K562 (cell line): ENCODE data around the gene DCUN1D4. TPM values are rescaled to one million over a fixed set of nuclear protein-coding genes. Genes with fewer than 3 reads are reported as not detected.

Experiments
- ATF3 ChIP-seq, 2 experiments: fragments of 450-650 bp in 1 of 2; sonication (generic) in 1 of 2; formaldehyde crosslinking in 1 of 2; IDR thresholded peaks in 1 of 2; conservative IDR thresholded peaks in 1 of 2; 2 replicates each; pipeline versions ENCODE4 v1.6.1 to v1.8.1; 2016 to 2023; ENCODE audit warnings: mild to moderate bottlenecking in 2 of 2, moderate library complexity in 2 of 2, inconsistent platforms in 1 of 2, missing genetic modification reagents in 1 of 2
- BRD9 ChIP-seq: fragments of 450-650 bp; IDR thresholded peaks from 2 replicates; pipeline ENCODE4 v1.6.1; 2018; ENCODE audit warnings: low read depth; ENCODE audit not compliant: partially characterized antibody
- CHD4 ChIP-seq: fragments of 200-600 bp; sonication (generic); IDR thresholded peaks from 3 replicates; pipeline ENCODE4 v1.6.1; 2012; ENCODE audit warnings: low read depth, mild to moderate bottlenecking, mixed read lengths, low read length, inconsistent platforms; ENCODE audit not compliant: insufficient read depth, insufficient replicate concordance, poor library complexity, severe bottlenecking
- E2F5 ChIP-seq: sonication (generic); formaldehyde crosslinking; IDR thresholded peaks from 2 replicates; pipeline ENCODE4 v1.8.0; 2022; ENCODE audit warnings: mild to moderate bottlenecking, missing genetic modification reagents
- ETV5 ChIP-seq: sonication (generic); formaldehyde crosslinking; IDR thresholded peaks from 2 replicates; pipeline ENCODE4 v1.4.0; 2020; ENCODE audit warnings: low read depth, mild to moderate bottlenecking, missing genetic modification reagents
- HMBOX1 ChIP-seq: sonication (generic); IDR thresholded peaks from 2 replicates; pipeline ENCODE4 v1.6.1; 2016
- HMGN3 ChIP-seq: IDR thresholded peaks from 2 replicates; pipeline ENCODE4 v1.6.1; 2011; ENCODE audit warnings: borderline replicate concordance, low read depth, mild to moderate bottlenecking, mixed read lengths, low read length; ENCODE audit not compliant: insufficient read length; ENCODE audit errors: extremely low read depth
- MEF2A ChIP-seq: IDR thresholded peaks from 2 replicates; pipeline ENCODE4 v1.6.1; 2011; ENCODE audit warnings: low read depth, mild to moderate bottlenecking, low read length, moderate library complexity; ENCODE audit not compliant: control insufficient read depth
- MXI1 ChIP-seq: IDR thresholded peaks from 2 replicates; pipeline ENCODE4 v1.6.1; 2011; ENCODE audit warnings: low read depth, mild to moderate bottlenecking, improper control_type of control experiment, low read length
- MYBL2 ChIP-seq, 2 experiments: fragments of 450-650 bp in 1 of 2; sonication (generic) in 1 of 2; formaldehyde crosslinking in 1 of 2; IDR thresholded peaks; 2 replicates each; pipeline versions ENCODE4 v1.6.1 to v1.8.1; 2017 to 2022; ENCODE audit warnings: borderline replicate concordance in 1 of 2, inconsistent platforms in 1 of 2, low read depth in 1 of 2, mild to moderate bottlenecking in 1 of 2, missing genetic modification reagents in 1 of 2, moderate library complexity in 1 of 2
- NUFIP1 ChIP-seq: fragments of 450-650 bp; IDR thresholded peaks from 2 replicates; pipeline ENCODE4 v1.6.1; 2018; ENCODE audit not compliant: partially characterized antibody
- RBM34 ChIP-seq: fragments of 200-400 bp; formaldehyde crosslinking; IDR thresholded peaks from 2 replicates; pipeline ENCODE4 v1.6.1; 2018; ENCODE audit warnings: low read length, borderline replicate concordance; ENCODE audit not compliant: insufficient read depth
- TRIM24 ChIP-seq, 2 experiments: fragments of 450-650 bp; IDR thresholded peaks; 2 replicates each; pipeline ENCODE4 v1.6.1; 2016
- USF1 ChIP-seq: sonication (generic); formaldehyde crosslinking; IDR thresholded peaks from 2 replicates; pipeline ENCODE4 v1.9.0; 2022; ENCODE audit warnings: mild to moderate bottlenecking, missing genetic modification reagents
- XRCC4 ChIP-seq: IDR thresholded peaks from one replicate; pipeline ENCODE4 v1.6.1; 2011; ENCODE audit not compliant: insufficient read depth, insufficient read length; ENCODE audit errors: extremely low read depth
- ZNF277 ChIP-seq: fragments of 250-450 bp; sonication (Bioruptor Pico); IDR thresholded peaks from 2 replicates; pipeline ENCODE4 v1.8.0; 2022; ENCODE audit warnings: inconsistent platforms, mild to moderate bottlenecking, moderate library complexity, borderline replicate concordance
- ZNF282 ChIP-seq: sonication (generic); formaldehyde crosslinking; IDR thresholded peaks from 2 replicates; pipeline ENCODE4 v1.8.1; 2023; ENCODE audit warnings: missing genetic modification reagents
- ZNF644 ChIP-seq: fragments of 200-800 bp; sonication (Bioruptor generic); IDR thresholded peaks from 2 replicates; pipeline ENCODE4 v1.6.1; 2016; ENCODE audit warnings: low read depth, missing genetic modification characterization, missing compliant biosample characterization
- ZNF740 ChIP-seq, 3 experiments: fragments of 200-800 bp in 1 of 3; sonication (Bioruptor generic) in 1 of 3; sonication (generic) in 1 of 3; formaldehyde crosslinking in 1 of 3; IDR thresholded peaks; 2 replicates each; pipeline versions ENCODE4 v1.6.1 to v1.8.0; 2016 to 2022; ENCODE audit warnings: mild to moderate bottlenecking in 2 of 3, missing compliant biosample characterization in 2 of 3, missing genetic modification characterization in 2 of 3, missing genetic modification reagents in 1 of 3
- polyA plus RNA-seq, 8 experiments: library from polyadenylated mRNA; depleted of rRNA in 4 of 8; stranded (reverse) in 5 of 8; unstranded in 3 of 8; fragments of >200 nt; fragmentation: Nextera tagmentation in 2 of 8; fragmentation: Illumina TruSeq in 1 of 8; extraction: Ambion mirVana in 2 of 8; extraction: Trizol in 1 of 8; gene quantifications; 2 replicates each; pipeline versions ENCODE4 v1.2.1 to v1.2.3, GENCODE V29; 2011 to 2014; ENCODE audit warnings: inconsistent platforms in 1 of 8, missing spikeins in 1 of 8
- total RNA-seq, 7 experiments: library from RNA; depleted of rRNA in 6 of 7; stranded (reverse); fragments of >200 nt in 6 of 7; fragmentation: Illumina TruSeq in 2 of 7; extraction: Trizol in 2 of 7; gene quantifications; 2 replicates each; pipeline versions ENCODE4 v1.2.1 to v1.2.3, GENCODE V29; 2011 to 2021; ENCODE audit warnings: low replicate concordance in 1 of 7

DCUN1D4 gene
- total and polyA plus RNA-seq, 9 of the 15 experiments (the other 6 are each of a cell fraction or from before 2014, with no cell fraction given) = 15.1 to 73.5 (median 23.0) TPM

GRCh38 chr4:51842554-51843308, at the start of gene DCUN1D4 (continued):
- no peak for TF ChIP-seq ATF3 (IDR thresholded peaks at IDR 0.05)
- no peak for TF ChIP-seq ATF3 (CRISPR knock-in tag; conservative IDR thresholded peaks at IDR 0.05)
- TF ChIP-seq MEF2A = no peak
- no peak for TF ChIP-seq ZNF644 (tag)
- TF ChIP-seq HMBOX1 = no peak
- no peak for TF ChIP-seq RBM34
- no peak for TF ChIP-seq TRIM24 (IDR thresholded peaks at IDR 0.05)
- no peak for TF ChIP-seq ZNF282 (CRISPR knock-in tag)
- no peak for TF ChIP-seq E2F5 (CRISPR knock-in tag)
- peak; percentile 11; the same call in 1 of the 2 replicates for TF ChIP-seq MXI1
- TF ChIP-seq USF1 (CRISPR knock-in tag) = no peak
- TF ChIP-seq MYBL2 (IDR thresholded peaks at IDR 0.05; ENCODE audit: low read depth) = no peak
- TF ChIP-seq MYBL2 (CRISPR knock-in tag; IDR thresholded peaks at IDR 0.05; ENCODE audit: borderline replicate concordance) = no peak
- no peak for TF ChIP-seq NUFIP1
- TF ChIP-seq XRCC4 = no peak
- TF ChIP-seq ZNF740 (CRISPR knock-in tag; IDR thresholded peaks at IDR 0.05) = no peak; the same call in 1 of the 2 replicates
- TF ChIP-seq ZNF740 (tag; IDR thresholded peaks at IDR 0.05) = no peak
- TF ChIP-seq CHD4 = no peak
- no peak for TF ChIP-seq ETV5 (CRISPR knock-in tag)
- no peak for TF ChIP-seq BRD9
- no peak for TF ChIP-seq ZNF277 (CRISPR knock-in tag)
- no peak for TF ChIP-seq HMGN3
